Measurements from ENCODE around the gene DDX20. TPM values are rescaled to one million over a fixed set of nuclear protein-coding genes. Genes with fewer than 3 reads are reported as not detected.

The DDX20 gene
- total RNA-seq, 4 donors from 2014 or later: 9.5 to 19.9 (median 13.1) TPM

GRCh38 chr1:111737216-111738132, 18.2 kb upstream of the DDX20 start:
- no peak for DNase-seq (ENCODE audit: extremely low spot score)
- Histone ChIP-seq H3K4me1 (peaks cover 58 to 80% (median 74%) of the 10 kb centered on the region in 4 donors), H3K27ac (replicated peaks in 1 of 4) (peak overlapping the region; percentile 83 to 95 (median 94)), H3K27me3 (no peaks in the 10 kb centered on the region), H3K4me3 (peak overlapping the region; percentile 67 to 79 (median 74)), H3K36me3 (peaks cover 0 to 5% (median 0%) of the 10 kb centered on the region in 4 donors), H3K9me3 (no peaks in the 10 kb centered on the region)
- no peak for TF ChIP-seq POLR2A (IDR thresholded peaks at IDR 0.05; ENCODE audit: low read depth)
- no peak for TF ChIP-seq EP300 (IDR thresholded peaks at IDR 0.05)
- TF ChIP-seq POLR2AphosphoS5 (IDR thresholded peaks at IDR 0.05): no peak
- no peak for TF ChIP-seq CTCF (IDR thresholded peaks at IDR 0.05)
- intact Hi-C loops (cut with DNase I): no loop called here
- 41% methylated on average over 8 of the region's 8 CpGs for WGBS

- 12% methylated on average over 9 of the region's 9 CpGs for WGBS
- H3K36me3 ChIP-seq: peaks cover 0 to 5% (median 0%) of the 10 kb centered on the region in 4 donors
- no peaks in the 10 kb centered on the region for H3K27me3 ChIP-seq
- peak overlapping the region; percentile 67 to 79 (median 74) for H3K4me3 ChIP-seq
- peak overlapping the region; percentile 83 to 95 (median 94) for H3K27ac ChIP-seq (replicated peaks in 1 of 4)
- intact Hi-C loops (cut with DNase I): no loop called here
- TF ChIP-seq POLR2AphosphoS5 (IDR thresholded peaks at IDR 0.05): no peak
- no peak for TF ChIP-seq EP300 (IDR thresholded peaks at IDR 0.05)
- TF ChIP-seq POLR2A (IDR thresholded peaks at IDR 0.05; ENCODE audit: low read depth): no peak
- TF ChIP-seq CTCF (IDR thresholded peaks at IDR 0.05): no peak
- no peak for DNase-seq (ENCODE audit: extremely low spot score)
- H3K4me1 ChIP-seq: peaks cover 57 to 74% (median 68%) of the 10 kb centered on the region in 4 donors
- H3K9me3 ChIP-seq: no peaks in the 10 kb centered on the region
Observed at GRCh38 chr1:111738133-111738435, 17.6 kb upstream of the DDX20 start.

- Histone ChIP-seq H3K36me3 (peaks cover 0 to 5% (median 0%) of the 10 kb centered on the region in 4 donors), H3K27ac (replicated peaks in 1 of 4) (peak overlapping the region; percentile 83 to 95 (median 94)), H3K4me1 (peaks cover 57 to 72% (median 62%) of the 10 kb centered on the region in 4 donors), H3K4me3 (peak overlapping the region; percentile 67 to 79 (median 74)), H3K27me3 (no peaks in the 10 kb centered on the region), H3K9me3 (no peaks in the 10 kb centered on the region)
- intact Hi-C loops (cut with DNase I): no loop called here
- WGBS: 0% methylated on average over 23 of the region's 61 CpGs
- DNase-seq (ENCODE audit: extremely low spot score): no peak
- TF ChIP-seq EP300 (IDR thresholded peaks at IDR 0.05): no peak
- TF ChIP-seq POLR2AphosphoS5 (IDR thresholded peaks at IDR 0.05): peak; percentile 63 to 79
Observed at GRCh38 chr1:111738436-111739193, 17.1 kb upstream of the DDX20 start.

- 0% methylated on average over 28 of the region's 59 CpGs for WGBS
- Histone ChIP-seq H3K4me1 (peaks cover 55 to 65% (median 55%) of the 10 kb centered on the region in 4 donors), H3K9me3 (no peaks in the 10 kb centered on the region), H3K27ac (replicated peaks in 1 of 4) (peak within 1 kb of the TSS; percentile 83 to 95 (median 94)), H3K36me3 (peaks cover 0 to 5% (median 0%) of the 10 kb centered on the region in 4 donors), H3K4me3 (peak within 1 kb of the TSS; percentile 67 to 79 (median 74)), H3K27me3 (no peaks in the 10 kb centered on the region)
- intact Hi-C loops (cut with DNase I): no loop called here
- TF ChIP-seq POLR2AphosphoS5 (IDR thresholded peaks at IDR 0.05) (peak; percentile 83 to 96), EP300 (IDR thresholded peaks at IDR 0.05) (no peak), CTCF (IDR thresholded peaks at IDR 0.05) (peak in 1 of 3 experiments; percentile 2), POLR2A (IDR thresholded peaks at IDR 0.05; ENCODE audit: low read depth) (peak; percentile 59)
- DNase-seq (ENCODE audit: extremely low spot score): peak; percentile 97
Observed at GRCh38 chr1:111739194-111739924, 16.3 kb upstream of the DDX20 start, which contains the start of gene INKA2. Gene INKA2, minus strand, starts transcription at chr1:111739395. Its CDS starts 153 bp downstream, at chr1:111739242.
